IMR-90 (cell line): Measurements from ENCODE around the gene UST. TPM values are rescaled to one million over a fixed set of nuclear protein-coding genes. Genes with fewer than 3 reads are reported as not detected.

Experiments
- ATAC-seq: fragments of 200-7000 bp; cut with Tn5 transposase; 2 replicates; pipeline ENCODE4 v1.9.1; 2020; ENCODE audit warnings: low read depth, mild to moderate bottlenecking, moderate library complexity
- BruUV-seq: library from RNA; stranded (reverse); fragments of 400-500 nt; replicated peaks from 2 replicates; lab custom pipeline; 2021; lab: Mats Ljungman, UMichigan
- CTCF ChIA-PET: fragments of 300-600 bp; formaldehyde crosslinking; extraction: SDS; loops from one replicate; lab custom pipeline; 2021; ENCODE audit warnings: antibody characterized with exemption; lab: Yijun Ruan, JAX
- POLR2A ChIA-PET: fragments of 300-600 bp; sonication (Branson Sonifier 250); formaldehyde crosslinking; loops from one replicate; lab custom pipeline; 2022; ENCODE audit warnings: antibody characterized with exemption; ENCODE audit not compliant: unreplicated experiment; lab: Charles Lee
- DNase-seq: peaks from one replicate; pipeline ENCODE4 v3.0.0; 2013
- H2AFZ ChIP-seq: replicated peaks from 2 replicates; pipeline ENCODE3; 2013; ENCODE audit warnings: low read length, mild to moderate bottlenecking; ENCODE audit not compliant: poor library complexity
- H2AK5ac ChIP-seq: 2 replicates; pipeline ENCODE4 v1.6.1; 2013; ENCODE audit warnings: low read depth, low read length, inconsistent platforms
- H2AK9ac ChIP-seq: replicated peaks from 2 replicates; pipeline ENCODE3; 2013; ENCODE audit warnings: mild to moderate bottlenecking, low read depth, low read length, moderate library complexity; ENCODE audit not compliant: poor library complexity
- H2BK120ac ChIP-seq: 2 replicates; pipeline ENCODE4 v1.6.1; 2013; ENCODE audit warnings: low read depth, low read length, inconsistent platforms
- H2BK15ac ChIP-seq: 3 replicates; pipeline ENCODE4 v1.6.1; 2013; ENCODE audit warnings: low read depth, low read length, inconsistent platforms
- H2BK20ac ChIP-seq: 2 replicates; pipeline ENCODE4 v1.6.1; 2013; ENCODE audit warnings: low read depth, mild to moderate bottlenecking, inconsistent platforms, low read length, moderate library complexity
- H2BK5ac ChIP-seq: 2 replicates; pipeline ENCODE4 v1.6.1; 2013; ENCODE audit warnings: mild to moderate bottlenecking, low read depth, low read length, inconsistent platforms; ENCODE audit not compliant: poor library complexity, severe bottlenecking
- H3K14ac ChIP-seq: replicated peaks from 2 replicates; pipeline ENCODE4 v1.6.1; 2013; ENCODE audit warnings: low read depth, low read length, inconsistent platforms
- H3K18ac ChIP-seq: 2 replicates; pipeline ENCODE4 v1.6.1; 2013; ENCODE audit warnings: low read depth, low read length, control low read depth
- H3K23ac ChIP-seq: 2 replicates; pipeline ENCODE4 v1.6.1; 2013; ENCODE audit warnings: low read depth, low read length, inconsistent platforms
- H3K27ac ChIP-seq: 2 replicates; pipeline ENCODE4 v1.5.1; 2013; ENCODE audit warnings: mild to moderate bottlenecking, control low read depth, low read length; ENCODE audit not compliant: insufficient read depth
- H3K27me3 ChIP-seq: 2 replicates; pipeline ENCODE4 v1.6.1; 2013; ENCODE audit warnings: low read length; ENCODE audit not compliant: control insufficient read depth, insufficient read depth
- H3K36me3 ChIP-seq: 2 replicates; pipeline ENCODE4 v1.6.1; 2013; ENCODE audit warnings: low read length, mixed read lengths; ENCODE audit not compliant: control insufficient read depth, insufficient read depth
- H3K4ac ChIP-seq: 2 replicates; pipeline ENCODE4 v1.6.1; 2013; ENCODE audit warnings: low read depth, low read length, inconsistent platforms
- H3K4me1 ChIP-seq: 2 replicates; pipeline ENCODE4 v1.6.1; 2013; ENCODE audit warnings: low read length, mixed read lengths; ENCODE audit not compliant: control insufficient read depth, insufficient read depth
- H3K4me2 ChIP-seq: 2 replicates; pipeline ENCODE4 v1.6.1; 2013; ENCODE audit warnings: low read depth, mild to moderate bottlenecking, control low read depth, low read length, moderate library complexity
- H3K4me3 ChIP-seq: 2 replicates; pipeline ENCODE4 v1.5.1; 2013; ENCODE audit warnings: low read depth, mild to moderate bottlenecking, control low read depth, low read length, moderate library complexity; ENCODE audit not compliant: insufficient read depth
- H3K56ac ChIP-seq: 2 replicates; pipeline ENCODE4 v1.6.1; 2013; ENCODE audit warnings: low read length, inconsistent platforms; ENCODE audit not compliant: insufficient read depth; ENCODE audit errors: extremely low read depth
- H3K79me1 ChIP-seq, 2 experiments: 2 replicates each; pipeline ENCODE4 v1.6.1; 2013; ENCODE audit warnings: low read length in 2 of 2, inconsistent platforms in 1 of 2, low read depth in 1 of 2
- H3K9ac ChIP-seq: 2 replicates; pipeline ENCODE4 v1.6.1; 2013; ENCODE audit warnings: low read depth, low read length, control low read depth
- H3K9me1 ChIP-seq: 2 replicates; pipeline ENCODE4 v1.6.1; 2013; ENCODE audit warnings: low read length, inconsistent platforms; ENCODE audit not compliant: insufficient read depth
- H3K9me3 ChIP-seq: 2 replicates; pipeline ENCODE4 v1.6.1; 2013; ENCODE audit warnings: low read length; ENCODE audit not compliant: control insufficient read depth, insufficient read depth
- H4K20me1 ChIP-seq: 2 replicates; pipeline ENCODE4 v1.6.1; 2013; ENCODE audit warnings: low read length, inconsistent platforms; ENCODE audit not compliant: insufficient read depth
- H4K5ac ChIP-seq: 2 replicates; pipeline ENCODE4 v1.6.1; 2013; ENCODE audit warnings: mild to moderate bottlenecking, low read depth, low read length, control low read depth
- H4K8ac ChIP-seq, 2 experiments: 2 replicates each; pipeline ENCODE4 v1.6.1; 2013; ENCODE audit warnings: low read depth in 2 of 2, low read length in 2 of 2, control low read depth in 1 of 2, inconsistent platforms in 1 of 2
- H4K91ac ChIP-seq: 2 replicates; pipeline ENCODE4 v1.6.1; 2013; ENCODE audit warnings: low read depth, low read length, inconsistent platforms; ENCODE audit not compliant: insufficient read depth
- BHLHE40 ChIP-seq: fragments of 150-350 bp; IDR thresholded peaks from 2 replicates; pipeline ENCODE4 v1.6.1; 2016; ENCODE audit warnings: mild to moderate bottlenecking, low read depth, low read length
- CEBPB ChIP-seq: IDR thresholded peaks from 2 replicates; pipeline ENCODE4 v1.6.1; 2012; ENCODE audit warnings: low read depth, low read length, improper control_type of control experiment
- CHD1 ChIP-seq: IDR thresholded peaks from 2 replicates; pipeline ENCODE4 v1.6.1; 2012; ENCODE audit warnings: low read depth, low read length, improper control_type of control experiment
- FOS ChIP-seq: fragments of 150-350 bp; IDR thresholded peaks from 2 replicates; pipeline ENCODE4 v1.6.1; 2016; ENCODE audit warnings: low read depth, low read length
- MAFK ChIP-seq: IDR thresholded peaks from 2 replicates; pipeline ENCODE4 v1.6.1; 2012; ENCODE audit warnings: low read depth, low read length, improper control_type of control experiment
- MAZ ChIP-seq: IDR thresholded peaks from 2 replicates; pipeline ENCODE4 v1.6.1; 2012; ENCODE audit warnings: low read depth, mild to moderate bottlenecking, low read length, improper control_type of control experiment, moderate library complexity, borderline replicate concordance
- MXI1 ChIP-seq: IDR thresholded peaks from 2 replicates; pipeline ENCODE4 v1.6.1; 2012; ENCODE audit warnings: low read depth, mild to moderate bottlenecking, low read length, moderate library complexity, borderline replicate concordance
- POLR2A ChIP-seq: IDR thresholded peaks from 2 replicates; pipeline ENCODE4 v1.6.1; 2012; ENCODE audit warnings: mild to moderate bottlenecking, low read depth, low read length
- RAD21 ChIP-seq: IDR thresholded peaks from 2 replicates; pipeline ENCODE4 v1.6.1; 2012; ENCODE audit warnings: low read length, improper control_type of control experiment
- RCOR1 ChIP-seq: IDR thresholded peaks from 2 replicates; pipeline ENCODE4 v1.6.1; 2012; ENCODE audit warnings: mild to moderate bottlenecking, low read length, improper control_type of control experiment; ENCODE audit not compliant: insufficient replicate concordance
- RFX5 ChIP-seq: IDR thresholded peaks from 2 replicates; pipeline ENCODE4 v1.8.0; 2012; ENCODE audit warnings: low read depth, mild to moderate bottlenecking, low read length, moderate library complexity
- SMC3 ChIP-seq: fragments of 150-350 bp; IDR thresholded peaks from 2 replicates; pipeline ENCODE4 v1.6.1; 2016; ENCODE audit warnings: low read depth, mild to moderate bottlenecking, antibody characterized with exemption, low read length, moderate library complexity
- WGBS, 2 experiments: methylation state at CpG; one replicate each; pipeline versions ENCODE4 v1.1.5 to v1.1.7; 2013; ENCODE audit warnings: missing lambda C conversion rate in 2 of 2; ENCODE audit not compliant: insufficient read length in 1 of 2; ENCODE audit errors: extremely low coverage in 2 of 2; 5-methylcytosine and 5-hydroxymethylcytosine counted together
- dilution Hi-C: fragments of 300-500 bp; cut with HindIII; formaldehyde crosslinking; loops from one replicate; pipeline ENCODE4 v1.14.3; 2018; ENCODE audit warnings: low sequenced_read_pairs; ENCODE audit not compliant: unreplicated experiment
- in situ Hi-C: fragments of 300-500 bp; cut with MboI; formaldehyde crosslinking; loops from 3 replicates; pipeline ENCODE4 v1.14.3; 2019; ENCODE audit warnings: low sequenced_read_pairs, inconsistent platforms, mixed read lengths
- intact Hi-C: fragments of 100-400 bp; cut with micrococcal nuclease; formaldehyde crosslinking; loops from 2 replicates; pipeline ENCODE4 v1.10.0; 2022
- polyA plus RNA-seq, 3 experiments: library from polyadenylated mRNA; depleted of rRNA; stranded (reverse); fragments of >200 nt; gene quantifications; 2 replicates each; pipeline ENCODE4 v1.2.3, GENCODE V29; 2012; ENCODE audit warnings: low replicate concordance in 1 of 3
- total RNA-seq: library from RNA; depleted of rRNA; stranded (reverse); fragments of >200 nt; gene quantifications from 2 replicates; pipeline ENCODE4 v1.2.3, GENCODE V29; 2012
- TF ChIP-seq, protein P1 (sequence below): fragments of 150-350 bp; IDR thresholded peaks from 2 replicates; pipeline ENCODE4 v1.6.1; 2016; ENCODE audit warnings: low read depth, mild to moderate bottlenecking, low read length, moderate library complexity, borderline replicate concordance
- TF ChIP-seq, protein P2 (sequence below): conservative IDR thresholded peaks from 2 replicates; pipeline ENCODE4 v1.5.1; 2012; ENCODE audit warnings: mild to moderate bottlenecking, low read depth, low read length, improper control_type of control experiment
- TF ChIP-seq, protein P3 (sequence below): fragments of 150-350 bp; IDR thresholded peaks from 2 replicates; pipeline ENCODE4 v1.6.1; 2017; ENCODE audit warnings: mild to moderate bottlenecking, antibody characterized with exemption, low read length, low read depth

The UST gene
- total and polyA plus RNA-seq, 2 of the 4 experiments (the other 2 are of a cell fraction) = 7.7 to 13.8 TPM

DNA sequence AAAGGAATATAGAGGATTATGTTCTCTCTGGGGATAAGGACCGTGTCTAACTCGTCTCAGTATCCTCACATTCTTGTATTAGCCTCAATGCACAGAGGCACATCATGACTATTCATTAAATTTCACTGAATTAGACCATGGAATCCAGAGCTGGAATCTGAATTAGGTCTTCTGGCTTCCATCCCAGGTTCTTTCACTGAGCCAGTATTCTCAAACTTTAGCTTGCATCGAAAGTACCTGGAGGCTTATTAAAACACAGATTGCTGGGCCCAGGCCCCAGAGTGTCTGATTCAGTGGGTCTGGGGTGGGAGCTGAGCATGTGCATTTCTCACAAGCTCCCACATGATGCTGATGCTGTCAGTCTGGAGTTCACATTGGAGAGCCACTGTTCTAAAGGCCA lies 142.0 kb downstream of the UST start:
- Histone ChIP-seq H4K20me1 (peaks cover 20% of the 10 kb centered on the region), H4K5ac (no peak overlapping the region), H2AK9ac (no peak overlapping the region), H2BK15ac (no peak overlapping the region), H2BK120ac (no peak overlapping the region), H3K23ac (no peak overlapping the region), H3K27ac (no peak overlapping the region), H3K36me3 (no peaks in the 10 kb centered on the region; the same call in 1 of the 2 replicates), H3K79me1 (peaks cover 3 to 16% of the 10 kb centered on the region in 2 experiments; a peak in 3 of 4 replicates), H3K4ac (no peak overlapping the region), H3K14ac (no peak overlapping the region), H2AFZ (no peak overlapping the region), H3K4me3 (no peak overlapping the region), H3K27me3 (no peaks in the 10 kb centered on the region), H2BK20ac (no peak overlapping the region), H3K9ac (no peak overlapping the region), H3K9me1 (peaks cover 16% of the 10 kb centered on the region), H2AK5ac (no peak overlapping the region), H3K4me2 (no peak overlapping the region), H4K8ac (no peak overlapping the region), H2BK5ac (no peak overlapping the region), H3K4me1 (peaks cover 11% of the 10 kb centered on the region), H3K18ac (no peak overlapping the region), H3K56ac (no peak overlapping the region), H4K91ac (no peak overlapping the region), H3K9me3 (no peaks in the 10 kb centered on the region)
- intact Hi-C loops = loop anchor here (5.0 kb wide), 1 partner anchor 48 kb away; no protein-coding TSS in a partner anchor
- ChIA-PET POLR2A (no interaction called here), CTCF (interaction anchor here (0.6 kb wide), 1 partner anchor 9 kb away, joined by 3 read pairs; no protein-coding TSS in a partner anchor)
- no TSS peak for BruUV-seq
- dilution Hi-C loops = no loop called here
- TF ChIP-seq MXI1 (no peak), POLR2A (no peak), FOS (no peak), RCOR1 (no peak), MAFK (no peak), CHD1 (no peak), RFX5 (no peak), RAD21 (no peak), BHLHE40 (no peak), CEBPB (no peak), MAZ (no peak), SMC3 (no peak)
- TF ChIP-seq, protein P1, sequence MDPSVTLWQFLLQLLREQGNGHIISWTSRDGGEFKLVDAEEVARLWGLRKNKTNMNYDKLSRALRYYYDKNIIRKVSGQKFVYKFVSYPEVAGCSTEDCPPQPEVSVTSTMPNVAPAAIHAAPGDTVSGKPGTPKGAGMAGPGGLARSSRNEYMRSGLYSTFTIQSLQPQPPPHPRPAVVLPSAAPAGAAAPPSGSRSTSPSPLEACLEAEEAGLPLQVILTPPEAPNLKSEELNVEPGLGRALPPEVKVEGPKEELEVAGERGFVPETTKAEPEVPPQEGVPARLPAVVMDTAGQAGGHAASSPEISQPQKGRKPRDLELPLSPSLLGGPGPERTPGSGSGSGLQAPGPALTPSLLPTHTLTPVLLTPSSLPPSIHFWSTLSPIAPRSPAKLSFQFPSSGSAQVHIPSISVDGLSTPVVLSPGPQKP = no peak
- TF ChIP-seq, protein P2, sequence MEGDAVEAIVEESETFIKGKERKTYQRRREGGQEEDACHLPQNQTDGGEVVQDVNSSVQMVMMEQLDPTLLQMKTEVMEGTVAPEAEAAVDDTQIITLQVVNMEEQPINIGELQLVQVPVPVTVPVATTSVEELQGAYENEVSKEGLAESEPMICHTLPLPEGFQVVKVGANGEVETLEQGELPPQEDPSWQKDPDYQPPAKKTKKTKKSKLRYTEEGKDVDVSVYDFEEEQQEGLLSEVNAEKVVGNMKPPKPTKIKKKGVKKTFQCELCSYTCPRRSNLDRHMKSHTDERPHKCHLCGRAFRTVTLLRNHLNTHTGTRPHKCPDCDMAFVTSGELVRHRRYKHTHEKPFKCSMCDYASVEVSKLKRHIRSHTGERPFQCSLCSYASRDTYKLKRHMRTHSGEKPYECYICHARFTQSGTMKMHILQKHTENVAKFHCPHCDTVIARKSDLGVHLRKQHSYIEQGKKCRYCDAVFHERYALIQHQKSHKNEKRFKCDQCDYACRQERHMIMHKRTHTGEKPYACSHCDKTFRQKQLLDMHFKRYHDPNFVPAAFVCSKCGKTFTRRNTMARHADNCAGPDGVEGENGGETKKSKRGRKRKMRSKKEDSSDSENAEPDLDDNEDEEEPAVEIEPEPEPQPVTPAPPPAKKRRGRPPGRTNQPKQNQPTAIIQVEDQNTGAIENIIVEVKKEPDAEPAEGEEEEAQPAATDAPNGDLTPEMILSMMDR = no peak
- TF ChIP-seq, protein P3, sequence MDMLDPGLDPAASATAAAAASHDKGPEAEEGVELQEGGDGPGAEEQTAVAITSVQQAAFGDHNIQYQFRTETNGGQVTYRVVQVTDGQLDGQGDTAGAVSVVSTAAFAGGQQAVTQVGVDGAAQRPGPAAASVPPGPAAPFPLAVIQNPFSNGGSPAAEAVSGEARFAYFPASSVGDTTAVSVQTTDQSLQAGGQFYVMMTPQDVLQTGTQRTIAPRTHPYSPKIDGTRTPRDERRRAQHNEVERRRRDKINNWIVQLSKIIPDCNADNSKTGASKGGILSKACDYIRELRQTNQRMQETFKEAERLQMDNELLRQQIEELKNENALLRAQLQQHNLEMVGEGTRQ = no peak
- DNase-seq (peak; percentile 38), ATAC-seq (no peak)
- in situ Hi-C loops = no loop called here
- 60% methylated on average over 1 of the region's 3 CpGs; no CpG with 5 or more reads in 1 of the 2 experiments for WGBS, 2 experiments
